Stimulated activated CD4-positive, alpha-beta T cell treated with anti-CD3 and anti-CD28 coated beads, Interleukin-1b, Interleukin-23, amount 100 ng/mL, for 24 hours (primary cell): ENCODE measurements around the gene PIN1.
"Not testable (repeated sequence)": the region's sequence is repeated elsewhere in the genome, so short reads cannot be mapped to it uniquely, and the experiment has no call there.

Experiments used
- DNase-seq, 4 experiments: peaks; one replicate each; pipeline ENCODE4 v3.0.0-alpha.2; 2020; ENCODE audit warnings: low read depth in 4 of 4, low spot score in 1 of 4

Gene PIN1

DNA sequence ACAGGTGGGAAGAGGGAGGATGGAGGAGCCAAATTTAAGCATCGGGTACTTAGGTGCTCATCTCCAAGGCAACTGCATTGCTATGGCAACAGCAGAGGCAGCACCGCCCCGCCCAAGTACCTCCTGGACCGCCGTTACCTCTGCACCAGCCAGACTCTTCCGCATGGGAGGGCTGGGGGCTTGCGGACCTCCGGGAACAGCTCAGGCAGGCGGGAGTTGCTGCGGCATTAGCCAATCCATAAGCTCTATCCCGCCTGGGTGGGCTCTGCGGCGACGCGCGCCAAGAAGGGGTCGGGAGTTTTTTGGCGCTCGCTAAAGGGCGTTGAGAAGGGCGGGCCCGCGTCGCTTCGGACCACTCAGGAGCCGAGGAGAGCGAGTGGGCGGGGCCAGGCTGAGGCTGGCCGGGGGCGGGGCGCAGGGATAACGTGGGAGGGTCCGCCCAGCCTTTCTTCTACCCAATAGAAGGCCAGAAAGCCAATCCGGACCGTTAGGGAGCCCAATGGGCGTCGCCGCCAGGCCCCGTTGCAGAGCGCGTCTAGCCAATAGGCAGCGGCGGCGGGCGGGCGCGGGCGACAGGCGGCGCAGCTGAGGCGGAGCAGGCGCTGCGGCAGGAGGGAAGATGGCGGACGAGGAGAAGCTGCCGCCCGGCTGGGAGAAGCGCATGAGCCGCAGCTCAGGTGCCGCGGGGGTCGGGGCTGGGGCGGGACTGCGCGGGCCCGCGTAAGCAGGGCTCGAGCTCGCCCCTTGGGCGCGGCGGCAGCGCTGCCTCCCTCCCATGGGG is at the start of gene PIN1:
PIN1 (plus strand) TSS at position 593 of the 781 bp plus-strand sequence; CDS start at position 620, 27 bp downstream.
- DNase-seq: peak; percentile 95 to 99 (median 98)

DNA sequence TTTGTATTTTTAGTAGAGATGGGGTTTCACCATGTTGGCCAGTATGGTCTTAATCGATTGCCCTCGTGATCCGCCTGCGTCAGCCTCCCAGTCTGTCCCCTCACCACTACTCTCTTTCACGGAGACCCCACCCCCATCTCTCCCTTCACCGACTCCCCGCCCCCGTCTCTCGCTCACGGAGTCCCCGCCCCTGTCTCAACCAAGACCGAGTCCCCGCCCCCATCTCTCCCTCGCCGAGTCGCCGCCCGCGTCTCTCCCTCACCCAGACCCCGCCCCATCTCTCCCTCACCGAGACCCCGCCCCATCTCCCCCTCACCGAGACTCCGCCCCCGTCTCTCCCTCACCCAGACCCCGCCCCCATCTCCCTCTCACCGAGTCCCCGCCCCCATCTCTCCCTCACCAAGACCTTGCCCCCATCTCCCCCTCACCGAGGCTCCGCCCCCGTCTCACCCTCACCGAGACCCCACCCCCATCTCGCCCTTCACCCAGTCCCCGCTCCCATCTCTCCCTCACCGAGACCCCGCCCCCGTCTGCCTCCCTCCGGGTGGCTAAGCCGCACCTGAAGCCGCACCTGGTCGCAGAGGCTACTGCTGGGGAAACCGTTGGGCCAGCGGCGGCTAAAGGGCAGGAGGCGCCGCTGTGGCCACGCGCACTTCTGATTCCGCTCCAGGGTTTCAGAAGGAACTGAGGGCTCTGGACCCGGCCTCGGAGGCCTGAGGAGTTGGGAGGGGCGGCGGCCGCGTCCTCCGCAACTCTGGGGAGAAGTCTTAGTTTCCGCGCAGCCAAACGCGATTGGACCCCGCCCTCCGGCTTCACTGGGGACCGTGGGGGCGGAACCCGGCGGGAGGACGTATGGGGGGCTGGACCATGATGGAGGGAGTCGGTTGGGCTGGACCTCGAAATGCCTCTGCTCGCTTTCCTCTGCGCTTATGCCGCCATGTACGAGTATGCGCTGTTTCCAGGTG is 49.5 kb upstream of the PIN1 start:
- peak; percentile 96 to 98 (median 97) for DNase-seq

DNA sequence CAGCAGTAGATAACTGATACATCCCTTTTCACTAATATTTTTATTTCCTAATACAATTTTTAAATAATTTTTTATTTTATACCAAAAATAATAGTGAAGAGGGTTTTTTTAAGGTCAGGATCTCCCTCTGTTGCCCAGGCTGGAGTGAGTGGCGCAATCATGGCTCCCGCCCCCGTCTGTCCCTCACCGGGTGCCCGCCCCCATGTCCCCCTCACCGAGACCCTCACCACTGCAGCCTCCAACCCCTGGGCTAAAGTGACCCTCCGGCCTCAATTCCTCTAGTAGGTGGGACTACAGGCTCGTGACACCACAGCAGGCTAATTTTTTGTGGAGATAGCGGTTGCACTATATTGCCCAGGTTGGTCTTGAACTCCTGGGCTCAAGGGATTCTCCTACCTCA is 48.8 kb upstream of the PIN1 start:
- DNase-seq: no peak

DNA sequence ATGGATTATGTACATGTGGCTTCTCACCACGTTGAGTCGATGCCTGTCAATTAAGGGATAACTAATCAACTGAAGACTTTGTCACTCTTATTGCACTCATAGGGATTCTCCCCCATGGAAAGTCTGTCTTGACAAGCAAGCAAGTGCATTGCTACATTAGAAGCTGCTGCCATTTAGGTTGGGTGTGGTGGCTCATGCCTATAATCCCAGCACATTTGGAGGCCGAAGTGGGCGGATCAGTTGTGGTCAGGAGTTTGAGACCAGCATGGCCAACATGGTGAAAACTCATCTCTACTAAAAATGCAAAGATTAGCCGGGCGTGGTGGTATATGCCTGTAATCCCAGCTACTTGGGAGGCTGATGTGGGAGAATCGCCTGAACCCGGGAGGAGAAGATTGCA is 48.3 kb upstream of the PIN1 start:
- DNase-seq: no peak

DNA sequence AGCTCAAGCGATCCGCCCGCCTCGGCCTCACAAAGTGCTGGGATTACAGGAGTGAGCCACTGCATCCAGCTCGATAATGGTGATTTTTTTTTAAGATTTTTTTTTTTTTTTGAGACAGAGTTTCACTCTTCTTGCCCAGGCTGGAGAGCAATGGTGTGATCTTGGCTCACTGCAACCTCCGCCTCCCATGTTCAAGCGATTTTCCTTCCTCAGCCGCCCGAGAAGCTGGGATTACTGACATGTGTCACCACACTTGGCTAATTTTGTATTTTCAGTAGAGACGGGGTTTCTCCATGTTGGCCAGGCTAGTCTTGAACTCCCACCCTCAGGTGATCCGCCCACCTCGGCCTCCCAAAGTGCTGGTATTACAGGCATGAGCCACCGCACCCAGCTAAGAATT is 46.5 kb upstream of the PIN1 start:
- DNase-seq: not testable (repeated sequence)

DNA sequence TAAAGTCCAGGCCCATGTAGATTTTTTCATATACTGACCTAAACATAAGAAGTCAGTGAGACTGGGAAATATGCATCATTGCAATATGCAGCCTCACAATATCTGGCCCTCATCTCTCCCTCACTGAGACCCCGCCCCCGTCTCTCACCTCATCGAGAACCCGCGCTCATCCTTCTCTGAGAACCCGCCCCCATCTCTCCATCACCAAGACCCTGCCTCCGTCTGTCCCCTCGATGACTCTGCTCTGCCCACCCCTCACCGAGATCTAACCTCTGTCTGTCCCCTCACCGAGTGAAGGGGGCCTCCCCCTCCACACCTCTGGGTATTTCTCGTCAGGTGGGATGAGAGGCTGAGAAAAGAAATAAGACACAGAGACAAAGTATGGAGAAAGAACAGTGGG is 46.1 kb upstream of the PIN1 start:
- no peak for DNase-seq

DNA sequence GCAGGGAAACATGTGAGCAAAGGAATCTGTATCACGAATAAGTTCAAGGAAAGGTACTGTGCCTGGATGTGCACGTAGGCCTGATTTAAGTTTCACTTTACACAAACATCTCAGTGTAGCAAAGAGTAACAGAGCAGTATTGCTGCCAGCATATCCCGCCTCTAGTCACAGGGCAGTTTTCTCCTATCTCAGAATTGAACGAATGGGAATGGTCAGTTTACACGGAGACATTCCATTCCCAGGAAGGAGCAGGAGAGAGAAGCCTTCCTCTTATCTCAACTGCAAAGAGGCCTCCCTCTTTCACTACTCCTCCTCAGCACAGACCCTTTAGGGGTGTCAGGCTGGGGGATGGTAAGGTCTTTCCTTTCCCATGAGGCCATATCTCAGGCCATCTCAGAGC is 45.5 kb upstream of the PIN1 start:
- not testable (repeated sequence) for DNase-seq

DNA sequence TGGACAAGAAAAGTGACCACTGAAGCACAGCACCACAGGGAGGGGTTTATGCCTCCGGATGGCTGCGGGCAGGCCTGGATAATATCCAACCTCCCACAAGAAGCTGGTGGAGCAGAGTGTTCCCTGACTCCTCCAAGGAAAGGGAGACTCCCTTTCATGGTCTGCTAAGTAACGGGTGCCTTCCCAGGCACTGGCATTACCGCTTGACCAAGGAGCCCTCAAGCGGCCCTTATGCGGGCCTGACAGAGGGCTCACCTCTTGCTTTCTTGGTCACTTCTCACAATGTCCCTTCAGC is 44.1 kb upstream of the PIN1 start:
- not testable (repeated sequence) for DNase-seq

DNA sequence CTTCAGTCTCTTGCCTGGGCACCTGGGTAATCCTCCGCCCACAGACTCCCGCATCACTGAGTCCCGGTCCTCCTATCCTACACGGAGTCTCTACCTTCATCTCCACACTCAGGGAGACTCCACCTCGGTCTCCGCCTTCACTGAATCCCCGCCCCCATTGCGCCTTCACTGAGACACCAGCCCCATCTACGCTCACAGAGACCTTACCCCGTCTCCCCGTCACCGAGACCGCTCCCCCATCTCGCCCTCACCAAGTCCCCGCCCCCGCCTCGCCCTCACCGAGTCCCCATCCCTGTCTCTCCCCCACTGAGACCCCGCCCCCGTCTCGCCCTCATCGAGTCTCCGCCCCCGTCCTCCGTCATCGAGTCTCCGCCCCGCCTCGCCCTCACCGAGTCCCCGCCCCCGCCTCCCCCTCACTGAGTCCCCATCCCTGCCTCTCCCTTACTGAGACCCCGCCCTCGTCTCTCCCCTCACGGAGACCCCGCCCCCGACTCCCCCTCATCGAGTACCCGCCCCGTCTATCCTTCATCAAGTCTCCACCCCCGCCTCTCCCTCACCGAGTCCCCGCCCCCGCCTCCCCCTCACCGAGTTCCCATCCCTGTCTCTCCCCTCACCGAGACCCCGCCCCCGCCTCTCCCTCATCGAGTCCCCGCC is 43.4 kb upstream of the PIN1 start:
- DNase-seq: peak; percentile 68 to 95 (median 83)

DNA sequence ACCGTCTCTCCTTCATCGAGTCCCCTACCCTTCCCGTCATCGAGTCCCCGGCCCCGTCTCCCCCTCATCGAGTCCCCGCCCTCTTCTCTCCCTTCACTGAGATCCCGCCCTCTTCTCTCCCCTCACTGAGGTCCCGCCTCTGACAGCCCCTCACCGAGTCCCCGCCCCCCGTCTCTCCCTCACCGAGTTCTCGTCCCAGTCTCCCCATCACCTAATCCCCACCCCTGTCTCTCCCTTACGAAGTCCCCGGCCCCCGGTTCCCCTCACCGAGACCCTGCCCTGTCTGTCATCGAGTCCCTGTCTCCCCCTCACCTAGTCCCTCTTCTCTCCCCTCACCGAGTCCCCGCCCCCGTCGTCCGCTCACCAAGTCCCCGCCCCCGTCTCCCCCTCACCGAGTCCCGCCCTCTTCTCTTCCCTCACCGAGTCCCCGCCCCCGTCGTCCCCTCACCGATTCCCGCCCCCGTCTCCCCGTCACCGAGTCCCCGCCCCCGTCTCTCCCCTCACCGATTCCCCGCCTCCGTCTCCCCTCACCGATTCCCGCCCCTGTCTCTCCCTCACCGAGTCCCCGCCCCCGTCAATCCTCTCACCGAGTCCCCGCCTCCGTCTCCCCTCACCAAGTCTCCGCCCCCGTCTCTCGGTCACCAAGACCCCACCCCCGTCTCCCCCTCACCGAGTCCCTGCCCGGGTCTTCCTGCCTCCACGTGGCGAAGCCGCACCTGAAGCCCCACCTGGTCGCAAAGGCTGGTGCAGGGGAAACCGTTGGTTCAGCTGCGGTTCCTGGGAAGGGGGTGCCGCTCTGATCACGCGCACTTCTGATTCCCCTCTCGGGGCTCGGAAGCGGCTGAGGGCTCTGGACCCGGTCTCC is 42.7 kb upstream of the PIN1 start:
- peak; percentile 57 to 90 (median 88) for DNase-seq

DNA sequence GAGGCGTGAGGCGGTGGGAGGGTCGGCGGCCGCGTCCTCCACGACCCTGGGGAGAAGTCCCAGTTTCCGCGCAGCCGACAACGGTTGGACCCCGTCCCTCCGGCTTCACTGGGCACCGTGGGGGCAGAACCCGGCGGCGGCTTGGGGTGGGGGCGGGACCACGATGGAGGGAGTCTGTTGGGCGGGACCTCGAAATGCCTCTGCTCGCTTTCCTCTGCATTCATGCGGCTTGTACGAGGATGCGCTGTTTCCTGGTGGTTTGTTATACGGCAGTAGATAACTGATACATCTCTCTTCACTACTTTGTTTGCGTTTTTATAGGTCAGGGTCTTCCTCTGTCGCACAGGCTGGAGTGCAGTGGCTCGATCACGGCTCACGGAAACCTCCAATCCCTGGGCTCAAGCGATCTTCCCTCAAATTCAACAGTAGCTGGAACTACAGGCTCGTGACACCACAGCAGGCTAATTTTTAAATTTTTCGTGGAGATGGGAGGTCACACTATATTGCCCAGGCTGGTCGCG is 42.0 kb upstream of the PIN1 start:
- peak in 3 of 4 experiments; percentile 29 to 54 (median 40) for DNase-seq

DNA sequence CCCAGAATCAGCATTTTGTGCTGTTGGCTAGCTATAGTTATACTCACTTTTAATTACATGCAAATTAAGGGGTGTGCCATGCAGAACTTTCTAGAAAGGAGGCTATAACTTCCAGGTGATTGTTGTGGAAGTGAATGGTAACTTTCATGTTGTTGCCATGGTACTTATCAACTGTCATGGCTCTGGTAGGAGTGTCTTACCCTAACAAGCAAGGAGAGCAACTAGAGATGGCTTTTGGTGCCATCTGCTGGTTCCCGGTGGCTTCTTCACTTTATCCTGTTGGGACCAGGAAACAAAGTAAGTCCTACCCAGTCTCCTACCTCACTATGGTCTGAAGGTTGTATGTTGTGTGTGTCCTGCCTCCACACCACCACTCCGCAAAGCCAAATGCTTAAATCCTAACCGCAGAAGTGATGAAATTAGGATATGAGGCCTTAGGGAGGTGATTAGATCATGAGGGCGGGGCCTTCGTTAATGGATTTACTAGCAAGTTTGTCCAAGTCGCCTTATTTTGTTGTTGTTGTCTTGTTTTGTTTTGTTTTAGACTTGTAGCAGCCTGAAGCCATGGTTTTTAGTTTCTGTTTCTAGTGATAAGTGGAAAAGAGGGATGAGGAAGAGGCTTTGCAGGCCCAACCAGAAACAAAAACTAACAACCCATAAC is 38.9 kb upstream of the PIN1 start:
- peak; percentile 50 to 77 (median 62) for DNase-seq

DNA sequence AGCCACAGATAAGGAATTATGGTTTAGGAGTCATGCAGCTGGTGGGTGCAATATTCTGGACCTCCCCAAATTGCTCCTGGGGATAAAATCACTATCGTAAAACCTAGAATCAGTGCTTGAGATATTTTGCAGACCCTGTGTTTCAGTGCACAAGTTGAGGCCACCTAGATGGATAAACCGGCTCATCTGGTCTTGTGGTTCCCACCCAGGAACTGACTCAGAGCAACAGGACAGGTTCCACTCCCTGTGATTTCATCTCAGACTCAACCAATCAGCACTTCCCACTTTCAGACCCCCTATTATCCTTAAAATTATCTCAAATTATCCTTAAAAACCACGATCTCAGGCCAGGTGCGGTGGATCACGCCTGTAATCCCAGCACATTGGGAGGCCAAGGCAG is 37.2 kb upstream of the PIN1 start:
- DNase-seq: no peak

DNA sequence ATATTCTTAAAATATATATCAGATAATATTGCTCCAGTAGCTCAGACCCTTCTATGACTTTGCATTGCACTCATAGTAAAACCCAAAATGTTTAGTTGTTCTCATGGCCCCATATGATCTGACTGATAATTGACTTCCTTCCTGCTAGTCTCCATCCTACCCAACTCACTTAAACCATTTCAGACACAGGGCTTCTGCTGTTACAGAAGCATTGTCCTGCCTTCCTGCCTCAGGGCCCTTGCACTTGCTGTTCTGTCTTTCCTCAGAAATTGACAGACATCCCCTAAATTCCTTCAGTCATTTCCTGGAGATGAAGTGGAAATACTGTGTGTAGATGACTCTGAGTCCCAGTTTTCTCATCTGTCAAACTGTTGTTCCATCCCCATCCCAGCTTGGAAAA is 36.0 kb upstream of the PIN1 start:
- DNase-seq: no peak

DNA sequence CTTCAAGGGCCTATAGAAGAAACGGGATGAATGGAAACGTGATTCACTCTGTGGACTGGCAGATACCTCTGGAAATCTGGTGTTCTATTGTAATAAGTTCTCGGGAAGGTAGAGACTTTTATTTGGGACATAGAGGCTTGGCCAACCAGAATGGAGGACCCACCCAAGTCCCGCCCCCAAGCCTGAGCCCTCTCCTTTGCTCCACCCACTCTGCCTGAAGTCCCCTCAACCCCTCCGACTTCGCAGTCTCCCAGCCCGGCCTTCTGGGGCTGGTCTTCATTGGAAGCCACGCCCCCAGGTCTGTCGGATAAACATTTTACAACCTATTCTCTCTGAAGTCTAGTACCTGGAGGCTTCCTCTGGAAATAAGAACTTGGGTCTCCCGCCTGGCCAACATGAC is 33.1 kb upstream of the PIN1 start:
- no peak for DNase-seq

DNA sequence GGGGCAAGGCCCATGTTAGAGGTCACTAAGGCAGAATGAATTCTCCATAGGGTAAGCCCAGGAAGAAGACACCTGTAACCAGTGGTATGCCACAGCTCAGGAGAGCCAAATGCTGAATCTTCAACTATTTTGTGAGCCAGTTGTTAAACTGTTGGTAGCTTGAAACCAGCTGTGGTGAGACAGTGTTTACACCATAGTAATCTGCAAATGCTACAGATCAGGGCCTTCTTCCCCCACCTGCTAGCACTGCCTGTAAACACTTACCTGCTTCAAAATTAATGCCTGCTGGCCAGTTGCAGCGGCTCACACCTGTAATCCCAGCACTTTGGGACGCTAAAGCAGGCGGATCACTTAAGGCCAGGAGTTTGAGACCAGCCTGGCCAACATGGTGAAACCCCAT is 28.3 kb upstream of the PIN1 start:
- DNase-seq: no peak

DNA sequence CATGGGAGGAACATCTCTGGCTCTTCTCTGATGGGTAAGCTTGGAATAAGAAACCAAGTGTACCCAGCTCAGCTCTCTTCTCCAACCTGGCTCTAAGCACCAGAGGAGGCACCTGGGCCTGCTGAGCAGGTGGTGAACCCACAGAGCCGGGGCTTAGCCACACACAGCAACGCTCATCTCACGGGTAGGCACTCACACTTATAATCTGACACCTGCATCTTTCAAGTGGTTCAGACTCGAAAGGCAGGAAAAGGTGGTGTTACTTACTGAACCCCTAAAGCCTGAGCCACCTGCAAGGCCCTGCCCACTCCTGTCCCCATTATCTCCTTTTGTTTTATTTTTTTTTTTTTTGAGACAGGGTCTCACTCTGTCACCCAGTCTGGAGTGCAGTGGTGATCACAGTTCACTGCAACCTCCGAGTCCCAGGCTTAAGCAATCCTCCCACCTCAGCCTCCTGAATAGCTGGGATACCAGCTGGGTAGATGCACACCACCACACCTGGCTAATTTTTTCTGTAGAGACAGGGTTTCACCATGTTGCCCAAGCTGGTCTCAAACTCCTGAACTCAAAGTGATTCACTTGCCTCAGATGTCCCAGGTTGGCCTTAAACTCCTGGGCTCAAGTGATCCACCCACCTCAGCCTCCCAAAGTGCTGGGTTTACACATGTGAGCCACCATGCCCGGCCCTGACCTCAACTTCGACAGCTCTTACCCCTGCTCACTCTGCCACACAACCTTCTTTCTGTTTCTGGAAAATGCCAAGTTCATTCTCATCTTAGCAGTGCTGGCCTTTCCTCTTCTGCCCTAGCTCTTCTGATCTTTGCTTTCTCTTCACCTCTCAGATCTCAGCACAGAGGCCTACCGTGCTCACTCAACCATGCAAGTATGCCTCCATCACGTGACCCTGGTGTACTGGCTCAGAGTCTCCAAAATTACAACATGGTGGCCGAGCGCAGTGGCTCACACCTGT is 26.0 kb upstream of the PIN1 start:
- DNase-seq: no peak

DNA sequence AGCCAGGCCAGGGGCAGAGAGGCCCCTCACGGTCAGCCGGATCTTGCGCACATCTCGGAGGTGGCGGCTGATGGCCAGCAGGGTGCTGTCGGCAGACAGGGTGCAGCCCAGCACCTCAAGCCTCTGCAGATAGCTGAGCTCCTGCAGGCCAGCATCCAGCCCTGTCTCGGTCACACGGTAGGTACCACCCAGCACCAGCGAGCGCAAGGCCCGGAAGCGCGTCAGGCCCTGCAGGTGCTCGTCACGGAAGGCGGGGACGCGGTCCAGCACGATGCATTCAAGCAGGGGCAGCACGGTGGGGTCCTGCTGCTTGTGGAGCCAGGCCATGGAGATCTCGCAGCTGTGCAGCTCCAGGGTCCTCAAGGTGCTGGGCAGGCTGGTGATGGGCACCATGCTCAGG is 24.0 kb upstream of the PIN1 start:
- no peak for DNase-seq

DNA sequence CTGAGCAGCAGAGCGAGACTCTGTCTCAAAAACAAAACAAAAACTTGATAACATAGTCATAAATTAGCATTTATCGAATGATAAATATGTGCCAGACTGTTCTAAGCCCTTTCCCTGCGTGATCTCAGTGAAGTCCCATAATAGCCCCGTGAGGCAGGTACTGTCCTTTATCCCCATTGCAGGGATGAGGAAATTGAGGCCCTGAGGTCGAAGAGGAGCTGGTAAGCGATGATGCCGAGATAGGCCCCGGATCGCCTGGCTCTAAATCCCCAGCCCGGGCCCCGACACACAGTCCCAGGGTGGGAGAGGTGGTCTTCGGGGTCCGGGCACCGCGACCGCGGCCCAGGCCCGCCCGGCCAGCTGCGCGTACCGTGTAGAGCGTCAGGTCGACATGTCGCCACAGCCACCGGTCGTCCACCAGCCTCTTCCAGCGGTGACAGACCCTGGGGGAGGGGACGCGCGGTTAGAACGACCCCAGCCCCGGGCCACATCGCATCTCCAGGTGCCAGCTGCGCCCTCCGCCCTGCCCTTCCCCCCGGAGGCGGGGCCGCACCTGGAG is 16.9 kb upstream of the PIN1 start:
- no peak for DNase-seq
